Esophagus muscularis mucosa (tissue), 4 donors: ENCODE results near the gene MANBA.

Experiments used
- CTCF ChIP-seq, 3 experiments: fragments of 200-600 bp in 2 of 3; fragments of 450-650 bp in 1 of 3; sonication (generic) in 2 of 3; IDR thresholded peaks; one replicate each; pipeline ENCODE4 v1.5.1; 2017 to 2019; ENCODE audit warnings: antibody characterized with exemption in 3 of 3, mild to moderate bottlenecking in 2 of 3, moderate library complexity in 1 of 3
- EP300 ChIP-seq: sonication (generic); formaldehyde crosslinking; IDR thresholded peaks from one replicate; pipeline ENCODE4 v1.6.1; 2017; ENCODE audit warnings: antibody characterized with exemption
- POLR2A ChIP-seq: fragments of 450-650 bp; IDR thresholded peaks from one replicate; pipeline ENCODE4 v1.6.1; 2017; ENCODE audit warnings: antibody characterized with exemption, moderate library complexity, mild to moderate bottlenecking, low read depth
- POLR2AphosphoS5 ChIP-seq, 2 donors: sonication (generic); formaldehyde crosslinking; IDR thresholded peaks; one replicate each; pipeline ENCODE4 v1.6.1; 2017; ENCODE audit warnings: antibody characterized with exemption in 2 of 2

DNA sequence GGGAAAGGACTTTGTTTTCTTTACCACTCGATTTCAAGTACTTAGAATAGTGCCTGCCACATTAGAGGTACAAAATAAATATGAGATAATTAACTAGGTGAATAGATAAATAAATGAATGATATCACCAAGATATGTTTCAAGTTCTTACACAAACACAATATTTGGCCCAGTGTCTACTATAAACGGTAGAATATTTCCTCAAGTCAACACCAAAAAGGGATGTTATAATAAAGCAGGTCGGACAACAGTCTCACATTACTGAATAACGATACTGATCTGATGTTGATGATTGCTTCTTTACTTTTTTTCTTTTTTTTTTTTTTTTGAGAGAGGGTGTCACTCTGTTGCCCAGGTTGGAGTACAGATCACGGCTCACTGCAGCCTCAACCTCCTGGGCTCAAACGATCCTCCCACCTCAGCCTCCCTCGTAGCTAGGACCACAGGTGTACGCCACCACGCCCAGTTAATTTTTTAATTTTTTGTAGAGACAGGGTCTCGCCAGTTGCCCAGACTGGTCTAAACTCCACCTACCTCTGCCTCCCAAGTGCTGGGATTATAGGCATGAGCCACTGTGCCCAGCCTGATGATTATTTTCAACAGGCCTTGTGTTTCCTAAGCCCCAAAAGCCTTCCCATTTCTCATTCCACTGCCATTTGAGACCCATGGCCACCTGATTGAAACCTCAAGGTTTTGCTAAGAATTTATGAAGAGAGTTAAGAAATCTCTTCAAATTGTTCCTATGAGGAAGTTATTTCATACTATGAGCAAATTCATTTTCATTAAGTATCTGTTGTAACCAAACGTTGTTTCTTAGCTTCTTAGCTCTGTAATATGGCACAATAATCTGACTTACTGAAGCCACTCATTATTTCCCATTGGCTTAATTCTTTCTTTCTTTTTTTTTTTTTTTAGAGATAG lies 2.3 kb downstream of the MANBA start:
- no peak for TF ChIP-seq POLR2A
- TF ChIP-seq CTCF (IDR thresholded peaks at IDR 0.05) = no peak
- TF ChIP-seq POLR2AphosphoS5 (IDR thresholded peaks at IDR 0.05) = no peak
- TF ChIP-seq EP300 = no peak
